Coronary artery (tissue), 2 donors: Measurements from ENCODE around the gene TIPIN.
"Not testable (repeated sequence)": the region's sequence is repeated elsewhere in the genome, so short reads cannot be mapped to it uniquely, and the experiment has no call there.

Experiments
- DNase-seq: peaks from one replicate; pipeline ENCODE4 v3.0.0-alpha.2; 2017; ENCODE audit warnings: low spot score
- H3K27ac ChIP-seq, 2 donors: fragments of 200-600 bp; sonication (generic); one replicate each; pipeline ENCODE4 v1.5.1; 2016 to 2019
- H3K4me3 ChIP-seq: fragments of 200-600 bp; sonication (generic); 2 replicates; pipeline ENCODE4 v1.5.1; 2016; ENCODE audit warnings: mild to moderate bottlenecking, moderate library complexity
- TF ChIP-seq, protein P1 (sequence below): fragments of 200-600 bp; sonication (generic); IDR thresholded peaks from one replicate; pipeline ENCODE4 v1.5.1; 2019; ENCODE audit warnings: antibody characterized with exemption

The TIPIN gene

DNA sequence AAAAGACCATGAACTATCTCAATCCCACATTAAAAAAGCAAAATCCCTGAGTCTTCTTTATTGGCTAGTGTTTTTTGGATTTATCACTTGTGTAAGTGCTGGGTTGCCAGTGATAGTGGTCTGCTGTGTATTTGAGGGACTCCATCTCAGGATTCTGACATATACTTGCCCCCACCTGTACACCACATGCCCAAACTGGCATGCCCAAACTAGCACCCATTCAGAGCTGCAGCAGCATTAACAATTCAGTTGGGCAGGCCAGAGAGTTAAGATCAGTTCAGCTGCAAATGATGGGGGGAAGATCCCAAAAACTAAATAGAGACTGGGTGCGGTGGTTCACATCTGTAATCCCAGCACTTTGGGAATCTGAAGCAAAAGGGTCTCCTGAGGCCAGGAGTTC is 6.3 kb upstream of the TIPIN start:
- no peak overlapping the region for H3K4me3 ChIP-seq
- TF ChIP-seq, protein P1, sequence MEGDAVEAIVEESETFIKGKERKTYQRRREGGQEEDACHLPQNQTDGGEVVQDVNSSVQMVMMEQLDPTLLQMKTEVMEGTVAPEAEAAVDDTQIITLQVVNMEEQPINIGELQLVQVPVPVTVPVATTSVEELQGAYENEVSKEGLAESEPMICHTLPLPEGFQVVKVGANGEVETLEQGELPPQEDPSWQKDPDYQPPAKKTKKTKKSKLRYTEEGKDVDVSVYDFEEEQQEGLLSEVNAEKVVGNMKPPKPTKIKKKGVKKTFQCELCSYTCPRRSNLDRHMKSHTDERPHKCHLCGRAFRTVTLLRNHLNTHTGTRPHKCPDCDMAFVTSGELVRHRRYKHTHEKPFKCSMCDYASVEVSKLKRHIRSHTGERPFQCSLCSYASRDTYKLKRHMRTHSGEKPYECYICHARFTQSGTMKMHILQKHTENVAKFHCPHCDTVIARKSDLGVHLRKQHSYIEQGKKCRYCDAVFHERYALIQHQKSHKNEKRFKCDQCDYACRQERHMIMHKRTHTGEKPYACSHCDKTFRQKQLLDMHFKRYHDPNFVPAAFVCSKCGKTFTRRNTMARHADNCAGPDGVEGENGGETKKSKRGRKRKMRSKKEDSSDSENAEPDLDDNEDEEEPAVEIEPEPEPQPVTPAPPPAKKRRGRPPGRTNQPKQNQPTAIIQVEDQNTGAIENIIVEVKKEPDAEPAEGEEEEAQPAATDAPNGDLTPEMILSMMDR = no peak
- H3K27ac ChIP-seq = no peak overlapping the region
- DNase-seq = no peak

DNA sequence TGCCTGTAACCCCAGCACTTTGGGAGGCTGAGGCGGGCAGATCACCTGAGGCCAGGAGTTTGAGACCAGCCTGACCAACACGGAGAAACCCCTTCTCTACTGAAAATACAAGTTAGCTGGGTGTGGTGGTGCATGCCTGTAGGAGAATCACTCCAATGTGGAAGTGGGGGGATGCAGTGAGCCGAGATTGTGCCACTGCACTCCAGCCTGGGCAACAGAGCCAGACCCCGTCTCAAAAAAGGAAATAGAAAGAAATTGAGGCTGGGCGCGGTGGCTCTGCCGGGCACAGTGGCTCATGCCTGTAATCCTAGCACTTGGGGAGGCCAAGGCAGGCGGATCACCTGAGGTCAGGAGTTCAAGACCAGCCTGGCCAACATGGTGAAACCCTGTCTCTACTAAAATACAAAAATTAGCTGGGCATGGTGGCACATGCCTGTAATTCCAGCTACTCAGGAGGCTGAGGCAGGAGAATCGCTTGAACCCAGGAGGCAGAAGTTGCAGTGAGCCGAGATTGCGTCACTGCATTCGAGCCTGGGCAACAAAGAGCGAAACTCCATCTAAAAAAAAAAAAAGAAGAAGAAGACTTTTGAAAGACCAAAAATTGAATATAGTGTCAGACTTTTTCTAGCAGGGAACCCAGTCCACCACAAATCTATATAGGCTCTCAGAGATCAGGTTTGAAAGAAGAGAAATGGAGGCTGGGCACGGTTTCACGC is 5.4 kb upstream of the TIPIN start:
- not testable (repeated sequence) for DNase-seq, H3K27ac ChIP-seq, H3K4me3 ChIP-seq

DNA sequence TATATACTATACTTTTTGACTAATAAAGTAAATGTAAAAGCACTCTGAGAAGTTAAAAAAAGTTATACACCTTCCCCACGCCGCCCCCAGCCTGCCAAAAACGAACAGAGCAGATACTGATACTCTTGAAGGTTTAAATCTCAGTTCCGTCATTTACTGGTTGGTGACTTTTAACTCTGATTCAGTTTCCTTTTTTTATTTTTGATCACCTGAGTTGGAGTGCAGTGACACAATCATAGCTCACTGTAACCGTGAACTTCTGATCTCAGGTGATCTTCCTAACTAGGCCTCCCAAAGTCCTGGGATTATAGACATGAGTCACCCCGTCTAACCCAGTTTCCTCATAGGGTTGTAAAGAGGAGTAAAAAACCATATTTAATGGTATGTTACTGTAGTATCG is 3.3 kb upstream of the TIPIN start:
- Histone ChIP-seq H3K4me3 (no peak overlapping the region), H3K27ac (no peak overlapping the region)
- no peak for DNase-seq
- TF ChIP-seq, protein P1 = no peak

DNA sequence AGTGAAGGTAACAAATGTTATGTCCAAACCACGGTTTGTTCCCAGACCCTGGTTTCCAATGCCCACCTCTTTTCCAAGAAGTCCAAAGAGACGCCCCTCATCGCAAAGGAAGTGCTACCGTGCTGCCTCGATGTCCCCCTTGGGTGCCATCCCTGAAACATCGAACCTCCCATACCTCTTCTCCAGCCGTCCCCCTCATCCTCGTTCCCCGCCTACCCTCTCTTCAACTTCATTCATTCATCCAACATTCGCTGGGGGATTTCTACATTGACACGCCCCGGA is 467 bp downstream of the TIPIN start:
- TF ChIP-seq, protein P1 = no peak
- Histone ChIP-seq H3K27ac (peak overlapping the region; percentile 2 to 91), H3K4me3 (peak overlapping the region; percentile 84)
- DNase-seq = no peak

DNA sequence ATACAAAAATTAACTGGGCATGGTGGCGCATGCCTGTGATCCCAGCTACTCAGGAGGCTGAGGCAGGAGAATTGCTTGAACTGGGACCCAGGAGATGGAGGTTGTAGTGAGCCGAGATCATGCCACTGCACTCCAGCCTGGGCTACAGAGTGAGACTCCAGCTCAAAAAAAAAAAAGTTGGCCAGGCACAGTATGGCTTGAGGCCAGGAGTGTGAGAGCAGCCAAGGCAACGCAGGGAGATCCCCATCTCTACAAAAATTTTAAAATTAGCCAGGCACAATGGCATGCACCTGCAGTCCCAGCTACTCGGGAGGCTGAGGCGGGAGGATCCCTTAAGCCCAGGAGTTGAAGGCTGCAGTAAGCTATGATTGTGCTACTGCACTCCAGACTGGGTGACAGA is 8.0 kb downstream of the TIPIN start:
- not testable (repeated sequence) for H3K27ac ChIP-seq, H3K4me3 ChIP-seq, DNase-seq

DNA sequence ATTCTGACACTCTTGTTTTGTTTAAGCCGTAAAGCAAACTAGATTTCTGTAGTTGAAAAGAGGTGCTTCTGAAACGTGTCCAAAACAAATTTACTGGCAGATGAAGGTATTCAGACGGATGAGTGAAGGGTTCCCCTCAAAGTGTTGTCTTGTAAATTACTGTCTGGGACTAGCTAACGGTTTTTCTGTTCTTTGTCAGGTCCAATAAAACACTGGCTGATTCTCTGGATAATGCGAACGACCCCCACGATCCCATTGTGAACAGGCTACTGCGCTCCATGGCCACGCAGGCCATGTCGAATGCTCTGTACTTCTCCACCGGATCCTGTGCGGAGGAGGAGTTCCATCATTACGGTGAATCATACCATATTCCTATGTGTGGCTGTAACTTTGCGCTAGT is 27.7 kb downstream of the TIPIN start:
- DNase-seq = no peak
- Histone ChIP-seq H3K27ac (no peak overlapping the region), H3K4me3 (no peak overlapping the region)
- TF ChIP-seq, protein P1 = no peak

DNA sequence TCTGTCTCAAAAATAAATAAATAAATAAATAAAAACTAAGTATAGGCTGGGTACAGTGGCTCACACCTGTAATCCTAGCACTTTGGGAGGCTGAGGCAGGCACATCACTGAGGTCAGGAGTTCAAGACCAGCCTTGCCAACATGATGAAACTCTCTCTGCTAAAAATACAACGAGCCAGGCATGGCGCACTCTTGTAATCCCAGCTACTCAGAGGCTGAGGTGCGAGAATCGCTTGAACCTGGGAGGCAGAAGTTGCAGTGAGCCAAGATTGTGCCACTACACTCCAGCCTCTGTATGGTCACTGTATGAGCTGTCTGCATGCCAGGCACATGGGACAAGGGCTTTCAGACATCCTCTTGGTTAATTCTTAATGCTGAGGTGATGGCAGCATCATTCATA is 28.7 kb downstream of the TIPIN start:
- Histone ChIP-seq H3K27ac (no peak overlapping the region), H3K4me3 (no peak overlapping the region)
- no peak for DNase-seq
- TF ChIP-seq, protein P1 = no peak

DNA sequence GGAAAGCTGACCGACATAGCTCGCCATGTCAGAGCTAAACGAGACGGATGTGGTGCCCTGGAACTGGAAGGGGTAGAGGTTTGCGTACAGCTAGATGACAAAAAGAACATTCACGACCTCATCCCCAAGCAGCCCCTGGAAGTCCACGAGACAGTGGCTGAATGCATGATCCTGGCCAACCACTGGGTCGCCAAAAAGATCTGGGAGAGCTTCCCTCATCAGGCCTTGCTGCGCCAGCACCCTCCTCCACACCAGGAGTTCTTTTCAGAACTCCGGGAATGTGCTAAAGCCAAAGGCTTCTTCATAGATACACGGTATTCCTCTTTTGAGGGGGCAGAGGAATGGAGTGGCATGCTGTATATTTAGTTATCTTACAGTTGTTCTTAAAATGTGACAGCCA is 30.4 kb downstream of the TIPIN start:
- DNase-seq = no peak
- Histone ChIP-seq H3K27ac (no peak overlapping the region), H3K4me3 (no peak overlapping the region)
- TF ChIP-seq, protein P1 = no peak
